Measurements from ENCODE around the gene VARS2.
"Not testable (repeated sequence)": the region's sequence is repeated elsewhere in the genome, so short reads cannot be mapped to it uniquely, and the experiment has no call there.

VARS2 gene

DNA sequence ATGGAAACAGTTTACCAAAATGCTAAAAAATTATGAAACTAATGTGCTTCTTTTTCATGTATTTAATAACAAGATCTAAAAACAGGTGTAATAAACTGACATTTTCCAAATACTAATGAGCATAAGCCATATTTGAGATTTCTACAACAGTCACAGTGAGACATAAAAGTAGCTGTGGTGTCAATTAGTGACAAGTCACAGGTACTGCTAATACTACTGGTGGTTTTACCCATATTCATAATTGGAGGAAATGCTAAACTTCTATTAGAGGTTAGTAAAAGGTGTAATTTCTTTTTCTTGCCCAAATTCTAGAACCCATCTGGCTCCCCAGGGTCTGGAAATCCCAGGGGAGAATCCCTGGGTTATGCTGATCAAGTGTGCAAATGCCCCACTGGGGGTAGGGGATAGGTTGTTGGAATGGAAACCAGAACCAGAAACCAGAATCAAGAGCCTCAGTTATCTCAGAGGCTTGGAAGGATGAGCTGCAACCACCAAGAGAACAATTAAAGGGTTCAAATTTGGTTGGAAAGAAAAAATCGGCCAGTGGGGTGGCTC, 13.1 kb upstream of the VARS2 start:
- no peak for DNase-seq

- DNase-seq = no peak
Measured at GRCh38 chr6:30901436-30901835, 12.6 kb upstream of the VARS2 start.

- DNase-seq = not testable (repeated sequence)
Measured at GRCh38 chr6:30902196-30902595, 11.8 kb upstream of the VARS2 start.

DNA sequence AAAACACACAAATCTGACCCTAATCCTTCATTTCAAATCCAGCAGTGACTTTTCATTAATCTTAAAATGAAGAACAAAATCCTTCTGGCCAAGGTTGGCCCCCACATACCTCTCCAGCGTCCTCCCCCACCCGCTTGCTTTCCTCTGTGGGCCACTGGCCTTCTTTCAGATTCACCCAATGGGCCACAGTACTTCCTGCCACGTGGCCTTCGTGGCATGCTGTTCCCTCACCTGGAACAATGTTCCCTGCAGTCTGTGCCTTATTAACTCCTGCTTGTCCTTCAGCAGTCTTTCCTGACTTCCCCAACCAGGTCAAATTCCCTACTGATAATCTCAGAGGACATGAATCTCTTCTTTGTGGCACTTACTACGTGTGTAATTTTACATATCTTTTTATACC, 11.3 kb upstream of the VARS2 start:
- DNase-seq = no peak

GRCh38 chr6:30903236-30903635, 10.8 kb upstream of the VARS2 start:
- DNase-seq = no peak

DNA sequence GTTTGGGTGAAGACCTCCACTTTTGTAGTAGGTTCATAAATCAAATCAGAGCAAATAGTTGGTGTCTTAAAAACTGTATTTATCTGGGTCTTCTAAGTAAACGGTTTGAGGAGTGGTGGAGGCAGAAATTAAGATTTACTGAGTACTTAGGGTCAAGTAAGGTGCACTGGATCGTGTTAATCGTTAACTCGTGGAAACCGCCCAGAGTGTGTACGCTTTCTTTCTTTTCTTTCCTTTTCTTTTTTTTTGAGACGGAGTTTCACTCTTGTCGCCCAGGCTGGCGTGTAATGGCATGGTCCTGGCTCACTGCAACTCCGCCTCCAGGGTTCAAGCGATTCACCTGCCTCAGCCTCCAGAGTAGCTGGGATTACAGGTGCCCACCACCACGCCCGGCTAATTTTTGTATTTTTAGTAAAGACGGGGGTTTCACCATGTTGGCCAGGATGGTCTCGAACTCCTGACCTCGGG, 6.7 kb upstream of the VARS2 start:
- DNase-seq = not testable (repeated sequence)

- DNase-seq = peak; percentile 100
Measured at GRCh38 chr6:30907758-30908591, 6.1 kb upstream of the VARS2 start, which contains the start of gene GTF2H4. GTF2H4 (plus strand) TSS chr6:30908207.

DNA sequence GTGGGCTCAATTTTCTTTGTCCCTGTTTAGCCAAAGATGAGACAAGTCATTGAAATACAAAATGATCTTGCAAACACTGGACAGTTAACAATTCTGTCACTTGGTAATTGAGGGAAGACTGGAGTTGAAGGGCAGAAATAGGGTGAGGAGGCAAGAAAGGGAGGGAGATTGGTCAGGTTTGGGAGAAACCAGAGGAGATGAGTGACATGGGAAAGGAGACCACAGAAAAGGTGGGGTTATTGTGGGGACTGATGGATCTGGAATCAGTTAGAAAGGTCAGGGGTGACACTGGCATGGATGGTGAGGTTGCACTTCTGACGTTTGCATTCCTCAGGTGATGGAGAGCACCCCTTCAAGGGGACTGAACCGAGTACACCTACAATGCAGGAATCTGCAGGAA, 5.3 kb upstream of the VARS2 start:
- no peak for DNase-seq

DNA sequence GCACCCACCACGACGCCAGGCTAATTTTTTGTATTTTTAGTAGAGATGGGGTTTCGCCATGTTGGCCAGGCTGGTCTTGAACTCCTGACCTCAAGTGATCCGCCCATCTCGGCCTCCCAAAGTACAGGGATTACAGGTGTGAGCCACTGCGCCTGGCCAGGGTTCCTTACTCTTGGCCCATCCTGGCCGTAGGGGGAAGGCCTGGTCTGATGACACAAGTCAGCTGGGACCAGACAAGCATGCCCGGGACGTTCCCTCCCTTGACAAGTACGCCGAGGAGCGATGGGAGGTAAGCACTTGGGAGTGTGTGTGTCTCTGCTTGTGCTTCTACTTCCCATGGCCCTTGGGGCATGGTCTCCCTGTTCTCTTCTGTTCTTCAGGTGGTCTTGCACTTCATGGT, 3.6 kb upstream of the VARS2 start:
- not testable (repeated sequence) for DNase-seq

GRCh38 chr6:30912746-30913520, 1.1 kb upstream of the VARS2 start:
- DNase-seq = no peak

DNA sequence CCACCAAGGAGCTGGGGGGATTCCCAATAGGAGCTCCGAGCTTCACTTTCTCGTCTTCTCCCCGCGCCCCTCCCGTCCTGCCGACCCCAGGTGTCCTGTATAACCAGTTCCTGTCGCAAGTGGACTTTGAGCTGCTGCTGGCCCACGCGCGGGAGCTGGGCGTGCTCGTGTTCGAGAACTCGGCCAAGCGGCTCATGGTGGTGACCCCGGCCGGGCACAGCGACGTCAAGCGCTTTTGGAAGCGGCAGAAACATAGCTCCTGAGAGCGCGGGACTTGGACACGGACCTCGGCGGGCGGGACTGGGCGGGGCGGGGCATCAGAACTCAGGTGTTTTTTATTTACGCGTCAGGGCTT, 340 bp upstream of the VARS2 start:
- DNase-seq = no peak

- peak; percentile 19 for DNase-seq
Measured at GRCh38 chr6:30914854-30915590, 984 bp downstream of the VARS2 start.

DNA sequence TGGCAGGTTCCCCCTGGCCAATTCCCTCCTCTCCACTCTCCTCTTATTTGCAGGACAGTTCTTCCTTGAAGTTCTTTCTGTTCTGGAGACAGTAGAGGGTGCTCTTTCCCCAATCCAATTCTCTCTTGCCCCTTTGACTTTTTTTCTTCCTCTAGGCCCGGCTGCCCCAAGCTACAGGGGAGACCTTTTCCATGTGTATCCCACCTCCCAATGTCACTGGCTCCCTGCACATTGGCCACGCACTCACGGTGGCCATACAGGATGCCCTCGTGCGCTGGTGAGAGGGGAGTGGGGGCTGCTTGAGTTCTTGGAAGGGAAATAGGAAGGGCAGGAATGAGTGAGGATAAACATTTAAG, 1.5 kb downstream of the VARS2 start:
- DNase-seq = peak; percentile 85

DNA sequence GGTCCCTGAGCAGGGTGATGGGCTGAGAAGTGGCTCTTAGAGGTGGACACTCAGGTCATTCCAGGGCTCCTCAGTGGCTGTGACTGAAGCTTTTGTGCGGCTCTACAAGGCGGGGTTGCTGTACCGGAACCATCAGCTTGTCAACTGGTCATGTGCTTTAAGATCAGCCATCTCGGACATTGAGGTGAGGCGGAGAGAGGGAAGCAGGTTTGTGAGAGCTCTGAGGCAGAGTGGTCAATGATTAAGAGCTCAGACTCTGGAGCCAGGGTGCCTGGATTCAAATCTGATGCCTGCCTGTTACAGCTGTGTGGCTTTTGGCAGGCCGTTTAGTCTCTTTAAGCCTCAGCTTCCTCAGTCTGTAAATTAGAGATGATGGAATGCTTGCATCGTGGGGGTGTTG, 3.0 kb downstream of the VARS2 start:
- DNase-seq = no peak

GRCh38 chr6:30917487-30917886, 3.4 kb downstream of the VARS2 start:
- no peak for DNase-seq

GRCh38 chr6:30918670-30919069, 4.6 kb downstream of the VARS2 start:
- DNase-seq = peak; percentile 90

DNA sequence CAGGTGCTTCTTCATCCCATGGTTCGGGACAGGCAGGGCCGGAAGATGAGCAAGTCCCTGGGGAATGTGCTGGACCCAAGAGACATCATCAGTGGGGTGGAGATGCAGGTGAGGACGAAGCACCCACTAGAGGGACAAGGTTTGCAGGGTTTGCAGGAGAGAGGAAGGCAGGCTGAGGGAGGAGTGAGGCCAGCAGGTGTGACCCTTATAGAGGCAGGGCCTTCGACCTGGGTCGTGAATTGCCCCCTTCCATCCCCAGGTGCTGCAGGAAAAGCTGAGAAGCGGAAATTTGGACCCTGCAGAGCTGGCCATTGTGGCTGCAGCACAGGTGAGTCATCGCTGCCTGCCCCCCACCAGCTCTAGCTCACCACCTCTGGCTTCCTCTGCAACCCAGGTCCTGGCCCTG, 8.4 kb downstream of the VARS2 start:
- no peak for DNase-seq

DNA sequence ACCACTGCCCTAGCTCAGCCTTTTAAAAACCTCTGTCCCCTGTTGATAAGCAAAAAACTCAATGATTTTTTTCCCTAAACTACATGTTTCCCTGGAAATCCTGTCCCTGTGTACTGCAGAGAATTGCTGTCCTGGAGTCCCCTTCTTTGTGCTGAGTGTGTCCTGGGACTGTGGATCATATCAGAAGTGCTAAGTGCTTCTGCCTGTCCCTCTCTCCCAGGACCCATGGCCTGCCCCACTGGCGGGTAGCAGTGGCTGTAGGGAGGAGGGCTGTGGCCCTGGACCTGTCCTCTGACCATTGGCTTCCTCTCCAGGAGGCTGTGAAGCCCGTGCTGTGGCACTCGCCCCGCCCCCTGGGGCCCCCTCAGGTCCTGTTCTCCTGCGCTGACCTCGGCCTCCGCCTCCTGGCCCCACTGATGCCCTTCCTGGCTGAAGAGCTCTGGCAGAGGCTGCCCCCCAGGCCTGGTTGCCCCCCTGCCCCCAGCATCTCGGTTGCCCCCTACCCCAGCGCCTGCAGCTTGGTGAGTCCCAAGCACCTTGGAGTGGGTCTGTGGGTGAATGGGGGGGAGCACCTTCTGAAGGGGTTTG, 10.1 kb downstream of the VARS2 start:
- DNase-seq = not testable (repeated sequence)

DNA sequence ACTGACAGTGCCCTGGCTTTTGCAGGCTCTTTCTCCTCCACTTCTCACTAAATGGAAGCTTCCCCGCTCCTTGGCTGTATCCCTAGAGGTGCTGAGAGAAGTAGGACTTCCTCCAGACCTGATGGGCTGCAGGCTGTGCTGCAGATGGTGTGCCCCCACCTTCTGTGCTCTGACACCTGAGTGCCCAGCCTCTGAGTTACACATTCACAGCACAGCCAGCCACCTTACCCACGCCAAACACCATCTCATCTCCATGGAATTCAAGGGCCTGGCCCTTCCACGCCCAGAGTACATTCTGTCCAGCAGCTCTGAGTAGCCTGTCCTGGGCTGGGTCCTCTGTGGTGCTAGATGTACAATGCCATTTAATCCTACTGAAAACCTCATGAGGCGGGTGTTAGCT, 12.6 kb downstream of the VARS2 start:
- no peak for DNase-seq

- DNase-seq = not testable (repeated sequence)
Measured at GRCh38 chr6:30927080-30927479, 13.0 kb downstream of the VARS2 start.

DNA sequence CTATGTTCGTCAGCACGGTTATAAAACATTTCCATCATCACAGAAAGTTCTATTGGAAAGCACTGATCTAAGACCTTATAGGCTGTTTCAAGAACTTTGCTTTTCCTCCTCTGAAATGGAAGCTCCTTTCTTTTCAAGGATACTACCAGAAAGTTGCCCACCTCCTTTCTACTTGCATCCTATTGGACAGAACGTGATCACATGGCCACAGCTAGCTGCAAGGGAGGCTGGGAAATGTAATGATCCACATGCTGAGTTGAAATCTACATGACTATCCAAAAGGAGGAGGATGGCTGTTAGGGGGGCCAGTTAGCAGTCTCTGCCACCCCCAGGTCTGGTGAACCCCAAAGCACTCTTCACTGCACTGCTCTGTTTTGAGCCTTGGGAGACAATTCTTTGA, 14.6 kb downstream of the VARS2 start:
- no peak for DNase-seq

DNA sequence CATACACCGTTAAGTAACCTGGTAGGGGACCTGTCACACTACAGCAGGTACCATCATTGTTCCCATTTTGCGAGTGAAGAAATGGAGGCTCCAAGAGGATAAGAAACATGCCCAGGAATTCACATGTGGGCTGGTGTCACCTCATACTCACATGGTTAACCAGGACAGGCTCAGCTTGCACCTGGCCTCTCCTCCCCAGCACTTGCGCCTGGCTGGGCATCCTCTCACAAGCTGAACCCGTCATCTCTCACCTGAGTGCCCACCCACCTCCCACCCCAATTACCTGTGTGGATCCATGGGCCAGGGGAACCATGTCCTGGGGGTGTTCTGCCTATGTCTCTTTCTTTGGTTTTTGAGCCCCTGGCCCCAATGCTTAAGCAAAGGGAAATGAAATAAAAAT, 16.5 kb downstream of the VARS2 start:
- no peak for DNase-seq

- no peak for DNase-seq
Measured at GRCh38 chr6:30931272-30931671, 17.2 kb downstream of the VARS2 start.

All from hematopoietic multipotent progenitor cell treated with erythropoietin and hydrocortisone succinate and interleukin-3 and kit ligand, for 4 days (in vitro differentiated cells).